ENCODE measurements around the gene SMAD1.

DNA sequence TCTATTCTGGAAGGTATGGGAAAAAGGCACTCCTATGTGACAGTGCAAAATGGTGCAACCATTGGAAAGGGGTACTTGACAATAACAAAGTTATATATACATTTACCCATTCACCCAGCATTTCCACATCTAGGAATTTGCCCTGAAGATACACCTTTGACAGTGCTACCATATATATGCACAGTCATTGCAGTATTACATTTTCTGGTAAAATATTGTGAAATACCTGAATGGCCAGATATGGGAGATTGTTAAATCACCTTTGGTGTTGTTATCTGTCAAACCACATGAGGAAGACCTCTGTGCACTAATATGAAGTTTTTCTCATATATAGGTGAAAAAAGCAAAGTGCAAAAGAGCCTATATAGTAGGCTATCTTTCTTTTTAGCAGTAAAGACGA is 53.5 kb downstream of the SMAD1 start:
- TF ChIP-seq, protein P1, sequence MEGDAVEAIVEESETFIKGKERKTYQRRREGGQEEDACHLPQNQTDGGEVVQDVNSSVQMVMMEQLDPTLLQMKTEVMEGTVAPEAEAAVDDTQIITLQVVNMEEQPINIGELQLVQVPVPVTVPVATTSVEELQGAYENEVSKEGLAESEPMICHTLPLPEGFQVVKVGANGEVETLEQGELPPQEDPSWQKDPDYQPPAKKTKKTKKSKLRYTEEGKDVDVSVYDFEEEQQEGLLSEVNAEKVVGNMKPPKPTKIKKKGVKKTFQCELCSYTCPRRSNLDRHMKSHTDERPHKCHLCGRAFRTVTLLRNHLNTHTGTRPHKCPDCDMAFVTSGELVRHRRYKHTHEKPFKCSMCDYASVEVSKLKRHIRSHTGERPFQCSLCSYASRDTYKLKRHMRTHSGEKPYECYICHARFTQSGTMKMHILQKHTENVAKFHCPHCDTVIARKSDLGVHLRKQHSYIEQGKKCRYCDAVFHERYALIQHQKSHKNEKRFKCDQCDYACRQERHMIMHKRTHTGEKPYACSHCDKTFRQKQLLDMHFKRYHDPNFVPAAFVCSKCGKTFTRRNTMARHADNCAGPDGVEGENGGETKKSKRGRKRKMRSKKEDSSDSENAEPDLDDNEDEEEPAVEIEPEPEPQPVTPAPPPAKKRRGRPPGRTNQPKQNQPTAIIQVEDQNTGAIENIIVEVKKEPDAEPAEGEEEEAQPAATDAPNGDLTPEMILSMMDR (IDR thresholded peaks at IDR 0.05): no peak
- no peak for TF ChIP-seq POLR2A (IDR thresholded peaks at IDR 0.05)
